ENCODE data around the gene ZNF225.
"Not testable (repeated sequence)": the region's sequence is repeated elsewhere in the genome, so short reads cannot be mapped to it uniquely, and the experiment has no call there.

The ZNF225 gene

DNA sequence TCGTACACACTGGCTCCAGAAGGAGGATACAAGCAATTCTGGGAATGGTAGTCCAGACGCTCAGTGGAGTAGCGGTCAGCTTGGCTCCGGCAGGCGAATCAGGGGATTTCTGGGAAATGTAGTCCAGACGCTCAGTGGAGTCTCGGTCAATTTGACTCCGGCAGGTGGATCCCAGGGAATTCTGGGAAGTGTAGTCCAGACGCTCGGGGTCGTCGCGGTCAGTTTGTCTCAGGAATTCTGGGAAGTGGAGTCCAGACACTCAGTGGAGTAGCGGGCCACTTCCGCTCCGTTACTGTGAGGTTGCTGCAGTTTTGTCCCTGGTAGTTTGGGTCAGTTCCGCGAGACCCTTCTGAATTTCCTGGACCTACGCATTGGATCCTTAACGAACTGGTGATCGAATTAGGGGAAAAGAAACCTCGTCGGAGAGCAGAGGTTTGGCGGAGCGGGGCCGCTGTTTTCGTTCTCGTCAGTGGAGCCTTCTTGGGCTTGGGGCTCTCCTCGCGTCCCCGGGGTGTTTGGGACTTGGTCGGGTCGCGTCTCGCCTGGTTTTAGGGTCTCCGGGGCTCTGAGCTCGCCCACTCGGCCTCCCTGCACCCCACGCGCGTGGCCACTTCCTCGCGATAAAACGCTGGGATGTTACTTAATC, at the start of gene ZNF225:
ZNF225 (plus strand) TSS at position 262 of the 646 bp plus-strand sequence. CDS start 2,429 bp downstream, outside the sequence.
- peak; percentile 44 to 58 (median 50) for DNase-seq

DNA sequence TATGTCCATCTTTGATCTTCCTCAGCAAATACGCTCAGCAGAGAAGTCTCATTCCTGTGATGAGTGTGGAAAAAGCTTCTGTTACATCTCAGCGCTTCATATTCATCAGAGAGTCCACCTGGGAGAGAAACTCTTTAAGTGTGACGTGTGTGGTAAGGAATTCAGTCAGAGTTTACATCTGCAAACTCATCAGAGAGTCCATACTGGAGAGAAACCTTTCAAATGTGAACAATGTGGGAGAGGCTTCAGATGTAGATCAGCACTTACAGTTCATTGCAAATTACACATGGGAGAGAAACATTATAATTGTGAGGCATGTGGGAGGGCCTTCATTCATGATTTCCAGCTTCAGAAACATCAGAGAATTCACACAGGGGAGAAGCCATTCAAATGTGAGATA, 46.9 kb upstream of the ZNF225 start:
- no peak for DNase-seq

DNA sequence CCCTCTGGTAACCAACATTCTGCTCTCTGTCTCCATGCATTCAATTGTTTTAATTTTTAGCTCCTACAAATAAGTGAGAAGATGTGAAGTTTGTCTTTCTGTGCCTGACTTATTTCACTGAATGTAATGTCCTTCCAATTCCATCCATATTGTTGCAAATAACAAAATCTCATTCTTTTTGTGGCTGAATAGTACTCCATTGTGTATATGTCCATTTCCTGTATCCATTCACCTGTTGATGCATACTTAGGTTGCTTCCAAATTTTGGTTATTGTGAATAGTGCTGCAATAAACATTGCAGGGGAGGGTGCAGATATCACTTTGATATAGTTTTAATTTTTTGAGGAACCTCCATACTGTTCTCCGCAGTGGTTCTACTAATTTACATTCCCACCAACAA, 43.8 kb upstream of the ZNF225 start:
- no peak for DNase-seq

DNA sequence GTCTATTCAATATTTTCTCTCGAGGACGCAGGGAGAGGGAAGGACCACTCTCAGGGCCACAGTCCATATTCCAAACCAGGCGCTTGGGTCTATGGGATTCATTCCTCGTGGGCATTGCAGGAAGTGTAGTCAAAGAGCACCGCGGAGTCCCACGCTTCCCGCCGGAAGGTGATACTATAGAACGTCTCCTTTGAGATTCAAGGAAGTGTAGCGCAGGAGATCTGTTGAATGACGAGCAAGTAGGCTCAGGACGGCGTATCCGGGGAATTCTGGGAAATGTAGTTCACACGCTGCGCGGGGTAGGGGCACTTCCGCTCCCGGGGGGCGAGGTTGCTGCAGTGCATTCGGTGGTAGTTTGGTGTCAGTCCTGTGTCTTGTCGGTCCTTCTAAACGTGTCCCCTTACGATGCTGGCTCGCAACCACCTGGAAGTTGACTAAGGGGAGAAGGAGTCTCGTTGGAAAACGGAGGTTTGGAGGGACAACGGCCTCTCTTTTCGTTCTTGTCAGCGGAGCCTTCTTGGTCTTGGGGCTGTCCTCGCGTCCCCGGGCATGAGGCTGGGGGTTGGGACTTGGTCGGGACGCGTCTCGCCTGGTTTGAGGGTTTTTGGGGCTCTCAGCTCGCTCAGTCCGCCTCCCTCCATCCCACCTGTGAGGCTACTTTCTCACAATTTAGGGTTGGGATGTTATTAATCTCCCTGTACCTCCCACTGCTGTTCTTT, 41.2 kb upstream of the ZNF225 start, which contains the start of gene ZNF284:
ZNF284 (plus strand) TSS at position 336 of the 719 bp plus-strand sequence. CDS start 4,231 bp downstream, outside the sequence.
- DNase-seq: peak; percentile 29 to 67 (median 50)

DNA sequence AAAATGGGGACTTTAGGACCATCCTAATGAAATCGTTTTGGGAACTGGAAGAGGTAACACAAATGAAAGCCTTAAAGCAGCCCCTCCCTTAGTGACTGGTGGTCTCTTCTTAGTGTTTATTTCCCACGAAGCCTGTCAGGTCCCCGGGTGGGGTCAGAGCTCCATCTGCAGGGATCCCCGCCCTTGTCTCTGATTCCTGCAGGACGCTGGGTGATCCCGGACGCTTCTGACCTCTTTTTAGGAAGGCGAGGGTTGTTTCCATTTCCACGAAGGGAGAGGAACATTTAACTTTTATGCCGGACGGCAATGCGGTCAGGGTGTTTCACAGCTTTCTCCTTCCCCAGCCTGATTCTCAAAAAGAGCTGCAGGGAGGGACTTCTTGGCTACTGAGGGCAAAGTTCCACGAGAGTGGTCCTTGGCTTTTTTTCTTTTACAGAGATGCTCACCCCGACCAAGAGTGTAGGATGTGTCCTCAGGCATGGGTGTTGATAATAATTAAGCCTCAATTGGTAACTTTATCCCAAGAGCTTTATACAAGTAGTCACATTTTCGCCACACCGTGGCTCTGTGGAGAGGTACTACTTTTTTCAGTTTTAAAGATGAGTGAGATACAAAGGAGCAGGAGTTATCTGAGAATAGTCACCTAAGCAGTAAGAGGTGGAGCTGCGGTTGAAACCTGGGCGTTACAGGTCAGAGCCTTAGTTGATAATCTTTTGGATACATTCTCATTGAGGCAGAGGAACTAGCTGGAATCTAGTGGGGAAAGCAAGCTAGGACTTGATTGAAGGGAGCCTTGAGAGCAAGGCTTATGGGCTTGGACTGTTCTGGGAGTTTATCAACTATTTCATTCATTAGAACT, 40.4 kb upstream of the ZNF225 start:
- DNase-seq: no peak

DNA sequence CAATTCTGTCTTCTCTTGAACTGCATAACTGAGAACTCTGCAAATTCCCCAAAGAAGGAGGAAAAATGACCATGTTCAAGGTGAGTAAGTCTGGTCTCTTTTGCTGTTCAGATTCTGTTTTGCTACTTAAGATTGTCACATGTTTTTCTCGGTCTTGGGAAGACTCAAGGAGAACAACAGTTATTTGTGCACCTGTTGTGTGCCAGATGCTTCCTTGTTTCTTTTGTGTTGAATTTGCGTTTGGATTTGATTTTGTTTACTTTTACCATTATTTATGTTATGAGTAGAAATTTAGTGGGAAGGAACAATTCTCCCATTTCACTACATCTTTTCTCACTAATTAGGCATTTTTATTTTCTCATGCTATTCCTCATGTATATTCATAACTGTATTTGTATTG, 36.9 kb upstream of the ZNF225 start:
- DNase-seq: no peak

DNA sequence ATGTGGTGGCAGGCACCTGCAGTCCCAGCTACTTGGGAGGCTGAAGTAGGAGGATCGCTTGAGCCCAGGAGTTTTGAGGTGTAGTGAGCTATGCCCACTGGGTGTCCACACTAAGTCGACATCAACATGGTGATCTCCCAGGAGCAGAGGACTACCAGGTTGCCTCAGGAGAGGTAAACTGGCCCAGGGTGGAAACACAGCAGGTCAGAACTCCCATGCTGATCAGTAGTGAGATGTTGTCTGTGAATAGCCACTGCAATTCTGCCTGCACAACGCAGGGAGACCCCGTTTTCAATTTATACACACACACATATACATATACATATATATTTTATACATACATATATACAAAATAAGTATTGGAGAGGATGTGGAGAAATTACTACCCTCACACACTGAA, 21.1 kb upstream of the ZNF225 start:
- DNase-seq: no peak

DNA sequence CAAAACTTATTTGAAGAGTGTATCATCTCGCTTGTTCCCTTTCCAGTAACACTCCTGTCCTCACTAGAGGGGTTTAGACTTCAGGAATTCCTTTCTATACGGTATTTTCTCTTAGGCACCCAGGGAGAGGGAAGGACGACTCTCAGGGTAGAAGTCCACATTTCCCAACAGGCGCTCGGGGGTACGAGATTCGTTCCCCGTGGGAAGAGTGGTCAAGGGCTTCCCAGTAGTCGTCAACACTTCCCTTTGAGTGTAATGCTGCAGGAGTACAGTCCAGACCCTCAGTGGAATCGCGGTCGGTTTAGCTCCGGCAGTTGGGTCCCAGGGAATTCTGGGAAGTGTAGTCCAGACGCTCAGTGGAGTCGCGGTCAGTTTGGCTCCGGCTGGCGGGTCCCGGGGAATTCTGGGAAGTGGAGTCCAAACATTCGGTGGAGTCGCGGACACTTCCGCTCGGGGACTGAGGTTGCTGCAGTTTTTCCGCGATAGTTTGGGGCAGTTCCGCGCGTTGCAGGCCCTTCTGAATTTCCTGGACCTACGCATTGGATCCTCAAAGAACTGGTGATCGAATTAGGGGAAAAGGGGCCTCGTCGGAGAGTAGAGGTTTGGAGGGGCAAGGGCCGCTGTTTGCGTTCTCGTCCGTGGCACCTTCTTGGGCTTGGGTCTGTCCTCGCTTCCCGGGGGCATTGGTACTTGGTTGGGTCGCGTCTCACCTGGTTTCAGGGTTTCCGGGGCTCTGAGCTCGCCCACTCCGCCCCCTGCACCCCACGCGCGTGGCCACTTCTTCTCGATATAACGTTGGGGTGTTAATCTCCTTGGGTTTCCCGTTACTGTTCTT, 19.1 kb upstream of the ZNF225 start, which contains the start of gene ZNF224:
ZNF224 (plus strand) TSS at position 431 of the 835 bp plus-strand sequence. CDS start 3,513 bp downstream, outside the sequence.
- peak; percentile 20 to 61 (median 50) for DNase-seq

DNA sequence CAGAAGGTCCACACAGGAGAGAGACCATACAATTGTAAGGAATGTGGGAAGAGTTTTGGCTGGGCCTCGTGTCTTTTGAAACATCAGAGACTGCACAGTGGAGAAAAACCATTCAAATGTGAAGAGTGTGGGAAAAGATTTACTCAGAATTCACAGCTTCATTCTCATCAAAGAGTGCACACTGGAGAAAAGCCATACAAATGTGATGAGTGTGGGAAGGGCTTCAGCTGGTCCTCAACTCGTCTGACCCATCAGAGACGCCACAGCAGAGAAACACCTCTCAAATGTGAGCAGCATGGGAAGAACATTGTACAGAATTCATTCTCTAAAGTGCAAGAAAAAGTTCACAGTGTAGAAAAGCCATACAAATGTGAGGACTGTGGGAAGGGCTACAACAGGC, 5.4 kb upstream of the ZNF225 start:
- DNase-seq: no peak

DNA sequence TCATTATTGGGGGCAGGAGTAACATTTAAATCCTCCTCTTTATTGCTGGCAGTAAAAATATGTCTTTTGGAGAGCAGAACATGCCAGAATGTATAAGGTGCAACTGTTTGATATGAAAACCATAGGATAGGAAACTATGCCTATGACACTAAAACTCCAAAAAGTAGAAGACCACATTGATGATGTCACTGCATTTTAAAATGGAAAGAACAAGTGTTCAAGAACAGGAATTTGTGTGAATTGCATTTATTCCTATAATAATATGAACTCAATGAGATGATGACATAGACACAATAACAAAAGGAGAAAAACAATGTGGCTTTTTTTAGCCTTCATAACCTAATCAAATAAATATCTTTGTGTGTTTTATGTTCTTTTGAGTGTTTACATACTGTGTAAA, 3.7 kb upstream of the ZNF225 start:
- no peak for DNase-seq

DNA sequence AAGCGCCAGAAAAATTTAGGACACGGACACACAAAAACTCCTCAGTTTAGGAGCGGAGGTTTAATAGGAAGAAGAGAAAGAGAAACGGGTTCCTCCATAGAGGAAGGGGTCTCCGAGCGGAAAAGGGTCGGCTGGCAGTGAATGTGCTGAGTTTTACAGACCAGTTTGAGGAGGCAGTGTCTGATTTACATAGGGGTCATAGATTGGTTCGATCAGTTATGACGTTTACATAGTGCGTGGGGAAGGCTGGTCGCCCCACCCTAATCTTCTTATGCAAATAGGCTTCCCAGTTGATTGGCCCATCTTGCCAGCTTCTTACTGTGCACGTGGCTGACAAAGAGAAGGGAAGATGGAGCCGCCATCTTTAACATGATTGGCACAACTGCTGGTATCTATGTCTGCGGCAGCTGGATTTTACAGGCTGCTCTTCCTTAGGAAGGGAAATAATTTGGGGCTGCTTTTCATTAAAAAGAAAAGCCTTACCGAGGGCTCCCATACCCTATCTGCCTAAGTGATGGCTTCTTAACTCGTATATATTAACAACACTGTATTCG, 1.2 kb upstream of the ZNF225 start:
- no peak for DNase-seq

DNA sequence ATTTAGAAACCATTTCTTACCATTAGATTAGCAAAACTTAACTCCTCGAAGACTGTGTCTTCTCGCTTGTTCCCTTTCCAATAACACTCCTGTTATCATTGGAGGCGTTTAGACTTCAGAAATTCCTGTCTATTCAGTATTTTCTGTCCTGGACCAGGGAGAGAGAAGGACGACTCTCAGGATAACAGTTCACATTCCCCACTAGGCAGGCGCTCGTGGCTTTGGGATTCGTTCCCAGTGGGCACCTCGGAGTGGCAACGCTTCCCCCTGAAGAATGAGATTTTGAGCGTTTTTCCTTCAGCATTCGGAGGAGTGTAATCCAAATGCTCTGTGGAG, 429 bp upstream of the ZNF225 start:
- no peak for DNase-seq

DNA sequence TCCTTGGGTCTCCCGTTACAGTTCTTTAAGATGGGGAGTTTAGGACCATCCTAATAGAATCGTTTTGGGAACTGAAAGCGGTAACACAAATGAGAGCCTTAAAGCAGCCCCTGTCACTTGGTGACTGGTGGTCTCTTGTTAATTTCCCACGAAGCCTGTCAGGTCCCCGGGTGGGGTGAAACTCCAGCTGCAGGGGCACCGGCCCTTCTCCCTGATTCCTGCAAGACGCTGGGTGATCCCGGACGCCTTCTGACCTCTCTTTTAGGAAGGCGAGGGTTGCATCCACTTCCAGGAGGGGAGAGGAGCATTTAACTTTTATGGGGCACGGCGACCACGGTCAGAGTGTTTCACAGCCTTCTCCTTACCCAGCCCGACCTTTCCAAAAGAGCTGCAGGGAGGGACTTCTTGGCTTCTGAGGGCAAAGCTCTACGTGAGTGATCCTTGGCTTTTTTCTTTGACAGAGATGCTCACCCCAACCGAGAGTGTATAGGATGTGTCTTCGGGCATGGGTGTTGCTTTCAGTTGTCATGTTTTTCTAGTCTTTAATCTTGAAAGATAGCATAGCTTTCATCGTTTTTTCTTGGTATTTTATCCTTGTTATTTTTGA, 688 bp downstream of the ZNF225 start:
- peak in 1 of 4 experiments; percentile 0 for DNase-seq

DNA sequence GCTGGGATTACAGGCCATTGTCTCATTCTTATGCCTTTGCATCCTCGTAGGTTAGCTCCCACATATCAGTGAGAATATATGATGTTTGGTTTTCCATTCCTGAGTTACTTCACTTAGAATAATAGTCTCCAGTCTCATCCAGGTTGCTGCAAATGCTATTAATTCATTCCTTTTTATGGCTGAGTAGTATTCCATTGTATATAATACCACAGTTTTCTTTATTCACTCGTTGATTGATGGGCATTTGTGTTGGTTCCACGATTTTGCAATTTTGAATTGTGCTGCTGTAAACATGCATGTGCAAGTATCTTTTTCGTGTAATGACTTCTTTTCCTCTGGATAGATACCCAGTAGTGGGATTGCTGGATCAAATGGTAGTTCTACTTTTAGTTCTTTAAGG, 8.0 kb downstream of the ZNF225 start:
- DNase-seq: not testable (repeated sequence)

DNA sequence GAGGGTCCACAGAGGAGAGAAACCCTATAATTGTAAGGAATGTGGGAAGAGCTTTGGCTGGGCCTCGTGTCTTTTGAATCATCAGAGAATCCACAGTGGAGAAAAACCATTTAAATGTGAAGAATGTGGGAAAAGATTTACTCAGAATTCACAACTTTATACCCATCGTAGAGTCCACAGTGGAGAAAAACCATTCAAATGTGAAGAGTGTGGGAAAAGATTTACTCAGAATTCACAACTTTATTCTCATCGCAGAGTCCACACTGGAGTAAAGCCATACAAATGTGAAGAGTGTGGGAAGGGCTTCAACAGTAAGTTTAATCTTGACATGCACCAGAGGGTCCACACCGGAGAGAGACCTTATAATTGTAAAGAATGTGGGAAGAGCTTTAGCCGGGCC, 18.8 kb downstream of the ZNF225 start:
- DNase-seq: no peak

DNA sequence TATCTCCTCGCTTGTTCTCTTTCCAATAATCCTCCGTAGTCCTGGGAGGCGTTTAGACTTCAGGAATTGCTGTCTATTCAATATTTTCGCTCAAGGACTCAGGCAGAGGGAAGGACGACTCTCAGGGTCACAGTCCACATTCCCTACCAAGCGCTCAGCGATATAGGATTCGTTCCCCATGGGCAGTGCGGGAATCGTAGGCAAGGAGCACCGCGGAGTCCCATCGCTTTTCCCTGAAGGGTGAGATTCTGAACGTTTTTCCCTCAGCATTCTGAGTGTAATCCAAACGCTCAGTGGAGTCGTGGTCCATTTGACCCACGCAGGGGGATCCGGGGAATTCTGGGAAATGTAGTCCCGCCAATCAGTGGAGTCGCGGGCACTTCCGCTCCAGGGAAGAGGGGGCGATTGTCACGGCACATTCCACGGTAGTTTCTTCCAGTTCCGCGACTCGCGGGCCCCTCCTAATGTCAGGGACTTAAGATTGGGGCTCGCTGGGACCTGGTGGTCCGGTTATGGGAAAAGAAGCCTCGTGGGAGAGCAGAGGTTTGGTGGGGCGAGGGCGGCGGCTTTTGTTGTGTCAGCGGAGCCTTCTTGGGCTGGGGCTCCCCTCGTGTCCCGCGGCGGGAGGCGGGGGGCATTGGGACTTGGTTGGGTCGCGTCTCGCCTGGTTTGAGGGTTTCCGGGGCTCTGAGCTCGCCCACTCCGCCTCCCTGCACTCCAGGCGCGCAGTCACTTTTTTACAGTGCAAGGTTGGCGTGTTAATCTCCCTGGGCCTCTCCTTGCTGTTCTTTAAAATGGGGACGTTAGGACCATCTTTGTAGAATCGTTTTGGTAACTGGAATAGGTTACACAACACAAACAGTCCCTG, 28.2 kb downstream of the ZNF225 start, which contains the start of gene ZNF234:
ZNF234 (plus strand) TSS at position 364 of the 868 bp plus-strand sequence. CDS start 3,079 bp downstream, outside the sequence.
- DNase-seq: peak; percentile 25 to 36 (median 28)

DNA sequence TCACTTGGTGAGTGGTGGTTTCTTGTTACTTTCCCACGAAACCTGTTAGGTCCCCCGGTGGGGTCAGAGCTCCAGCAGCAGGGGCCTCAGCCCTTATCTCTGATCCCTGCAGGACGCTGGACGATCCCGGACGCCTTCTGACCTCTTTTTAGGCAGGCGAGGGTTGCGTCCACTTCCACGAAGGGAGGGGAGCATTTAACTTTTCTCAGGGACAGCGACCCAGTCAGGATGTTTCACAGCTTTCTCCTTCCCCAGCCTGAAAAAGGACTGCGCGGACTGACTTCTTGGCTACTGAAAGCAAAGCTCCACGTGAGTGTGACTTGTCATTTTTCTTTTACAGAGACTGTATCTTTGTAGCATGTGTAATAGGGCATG, 28.8 kb downstream of the ZNF225 start:
- no peak for DNase-seq

DNA sequence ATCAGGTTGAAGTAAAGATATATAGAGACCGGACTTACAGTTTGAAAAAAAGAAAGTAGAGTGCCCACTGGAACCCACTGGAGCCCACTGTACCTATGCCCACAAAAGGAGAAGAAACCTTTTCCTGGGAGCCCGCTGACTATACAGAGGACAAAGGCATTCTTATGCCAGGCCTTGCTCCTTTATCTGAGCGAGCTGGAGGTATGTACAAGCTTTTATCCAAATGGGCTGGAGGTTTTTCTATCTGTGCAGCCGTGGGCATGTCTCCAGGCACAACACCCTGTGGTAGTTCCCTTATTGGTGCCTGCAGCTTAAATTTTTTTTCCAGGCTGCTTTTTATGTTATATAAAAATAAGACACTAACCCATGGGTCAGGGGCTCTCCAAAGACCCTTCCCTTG, 36.6 kb downstream of the ZNF225 start:
- no peak for DNase-seq

DNA sequence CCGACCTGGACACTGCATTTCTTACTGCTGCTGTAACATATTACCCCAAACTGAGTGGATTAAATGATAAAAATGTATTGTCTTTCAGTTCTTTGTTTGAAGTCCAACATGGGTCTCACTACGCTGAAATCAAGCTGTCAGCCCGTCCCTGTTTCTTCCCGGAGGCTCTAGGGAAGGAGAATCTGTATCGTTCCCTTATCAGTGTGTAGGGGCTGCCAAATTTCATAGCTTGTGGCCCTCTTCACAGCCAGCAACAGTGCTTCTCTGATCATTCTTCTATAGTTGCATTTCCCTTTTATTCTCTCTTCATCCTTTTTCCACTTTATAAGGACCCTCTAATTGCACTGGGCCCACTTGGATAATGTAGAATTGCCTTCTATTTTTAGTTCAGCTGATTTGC, 38.3 kb downstream of the ZNF225 start:
- no peak for DNase-seq

DNA sequence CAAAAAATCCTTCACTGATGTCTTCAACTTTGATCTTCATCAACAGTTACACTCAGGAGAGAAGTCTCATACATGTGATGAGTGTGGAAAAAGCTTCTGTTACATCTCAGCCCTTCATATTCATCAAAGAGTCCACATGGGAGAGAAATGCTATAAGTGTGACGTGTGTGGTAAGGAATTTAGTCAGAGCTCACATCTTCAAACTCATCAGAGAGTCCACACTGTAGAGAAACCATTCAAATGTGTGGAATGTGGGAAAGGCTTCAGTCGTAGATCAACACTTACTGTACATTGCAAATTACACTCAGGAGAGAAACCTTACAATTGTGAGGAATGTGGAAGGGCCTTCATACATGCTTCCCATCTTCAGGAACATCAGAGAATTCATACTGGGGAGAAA, 43.3 kb downstream of the ZNF225 start:
- no peak for DNase-seq

DNA sequence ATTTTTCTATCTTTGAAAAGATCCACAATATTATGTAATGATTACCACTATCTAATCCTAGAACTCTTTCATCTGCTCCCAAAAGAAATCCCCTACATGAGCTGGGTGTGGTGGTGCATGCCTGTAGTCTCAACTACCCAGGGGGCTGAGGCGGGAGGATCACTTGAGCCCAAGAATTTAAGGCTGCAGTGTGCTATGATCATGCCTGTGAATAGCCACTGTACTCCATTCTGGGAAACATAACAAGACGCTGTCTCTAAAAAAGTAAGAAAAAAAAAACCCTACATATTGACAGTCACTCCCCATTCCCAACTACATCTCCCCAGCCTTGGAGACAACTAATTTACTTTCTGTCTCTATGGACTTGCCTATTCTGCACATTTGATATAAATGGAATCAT, 50.6 kb downstream of the ZNF225 start:
- DNase-seq: no peak

All from activated naive CD4-positive, alpha-beta T cell (primary cell).